Right cardiac atrium (tissue), 5 donors: ENCODE measurements around the gene ZNF600. TPM values are rescaled to one million over a fixed set of nuclear protein-coding genes. Genes with fewer than 3 reads are reported as not detected.
A peak's percentile ranks its signal among the peaks of the same experiment; 100 is the strongest.
"Not testable (repeated sequence)": the region's sequence is repeated elsewhere in the genome, so short reads cannot be mapped to it uniquely, and the experiment has no call there.

Experiments
- ATAC-seq, 2 donors: fragments of 200-7000 bp; cut with Tn5 transposase; one replicate each; pipeline versions ENCODE4 v1.8.0 to v1.9.1; 2020; ENCODE audit warnings: moderate library complexity in 2 of 2, mild to moderate bottlenecking in 1 of 2
- DNase-seq, 3 donors: peaks; one replicate each; pipeline ENCODE4 v3.0.0-alpha.2; 2020
- H3K27ac ChIP-seq: one replicate; pipeline ENCODE4 v1.5.1; 2013; ENCODE audit warnings: mild to moderate bottlenecking, low read length, control low read depth, moderate library complexity
- H3K27me3 ChIP-seq: one replicate; pipeline ENCODE4 v1.6.1; 2013; ENCODE audit not compliant: control insufficient read depth, insufficient read depth
- H3K4me1 ChIP-seq: one replicate; pipeline ENCODE4 v1.6.1; 2013; ENCODE audit warnings: low read length; ENCODE audit not compliant: control insufficient read depth, insufficient read depth
- H3K4me3 ChIP-seq: one replicate; pipeline ENCODE4 v1.5.1; 2013; ENCODE audit warnings: low read length, control low read depth
- H3K9me3 ChIP-seq: one replicate; pipeline ENCODE4 v1.6.1; 2013; ENCODE audit warnings: low read length; ENCODE audit not compliant: control insufficient read depth
- WGBS: extraction: QIAGEN DNeasy Blood & Tissue Kit; methylation state at CpG from one replicate; pipeline ENCODE4 v1.1.7; 2013; 5-methylcytosine and 5-hydroxymethylcytosine counted together
- intact Hi-C, 4 donors: fragments of 100-400 bp; cut with DNase I; formaldehyde crosslinking; loops; one replicate each; pipeline versions ENCODE4 v1.11.0 to v1.14.0; 2022 to 2023
- polyA plus RNA-seq: library from polyadenylated mRNA; stranded (reverse); fragments of 200-250 nt; gene quantifications from one replicate; pipeline ENCODE4 v1.2.3, GENCODE V29; 2013
- total RNA-seq, 4 donors: library from RNA; stranded (reverse); fragmentation: NEBNext Ultra II Directional; extraction: Animal tissue kit (Norgen Biotek cat#: 25700); gene quantifications; one replicate each; pipeline ENCODE4 v1.2.1, GENCODE V29; 2021
- donor health status: healthy with polysubstance abuse.
- donor health status: DM: no; HTN: yes; CAD: no.
- donor health status: DM: no; HTN: no; CAD: no.
- donor health status: DM: no; HTN: yes; CAD: no; lungs with severe emphysema.
- donor health status: DM: yes; HTN: yes; CAD: no.

Gene ZNF600
- total and polyA plus RNA-seq, 5 donors = 2.4 to 4.6 (median 3.5) TPM

DNA sequence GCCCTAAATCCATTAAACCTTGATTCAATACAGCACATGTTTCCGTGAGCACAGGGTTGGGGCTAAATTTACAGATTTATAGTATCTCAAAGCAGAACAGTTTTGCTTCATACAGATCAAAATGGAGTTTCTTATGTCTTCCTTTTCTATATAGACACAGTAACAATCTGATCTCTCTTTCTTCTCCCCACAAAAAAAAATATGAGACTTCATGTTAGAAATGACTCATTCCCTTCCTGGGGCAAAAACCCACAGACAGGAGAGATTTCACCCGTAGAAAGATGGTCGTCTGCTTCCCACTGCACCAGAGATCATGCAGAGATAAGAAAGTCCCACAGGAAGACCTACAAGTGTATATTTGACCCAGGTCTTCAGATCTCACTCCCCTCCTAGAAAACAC, 44.1 kb downstream of the ZNF600 start:
- Histone ChIP-seq H3K27me3 (no peaks in the 10 kb centered on the region), H3K9me3 (no peaks in the 10 kb centered on the region), H3K27ac (no peak overlapping the region), H3K4me1 (no peaks in the 10 kb centered on the region), H3K4me3 (no peak overlapping the region)
- DNase-seq (no peak), ATAC-seq (no peak)
- WGBS = 40% methylated on average over 3 of the region's 3 CpGs
- intact Hi-C loops = no loop called here

- H3K4me1 ChIP-seq = no peaks in the 10 kb centered on the region
- H3K27ac ChIP-seq = no peak overlapping the region
- H3K9me3 ChIP-seq = no peaks in the 10 kb centered on the region
- H3K4me3 ChIP-seq = no peak overlapping the region
- WGBS = 53% methylated on average over 6 of the region's 6 CpGs
- DNase-seq = no peak
- ATAC-seq = no peak
- H3K27me3 ChIP-seq = no peaks in the 10 kb centered on the region
- intact Hi-C loops = no loop called here
These were observed 44.6 kb downstream of the ZNF600 start for GRCh38 chr19:52741951-52742485.

DNA sequence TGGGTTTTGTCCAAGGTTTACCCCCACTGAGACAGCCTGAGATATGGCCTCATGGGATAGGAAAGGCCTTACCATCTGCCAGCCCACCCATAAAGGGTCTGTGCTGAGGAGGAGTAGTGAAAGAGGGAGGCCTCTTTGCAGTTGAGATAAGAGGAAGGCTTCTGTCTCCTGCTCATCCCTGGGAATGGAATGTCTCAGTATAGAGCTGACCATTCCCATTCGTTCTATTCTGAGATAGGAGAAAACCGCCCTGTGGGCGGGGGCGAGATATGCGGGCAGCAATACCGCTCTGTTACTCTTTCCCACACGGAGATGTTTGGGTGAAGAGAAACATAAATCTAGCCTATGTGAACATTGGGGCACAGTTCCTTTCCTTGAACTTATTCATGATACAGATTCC, 45.2 kb downstream of the ZNF600 start:
- intact Hi-C loops, ATAC-seq, H3K4me1 ChIP-seq, H3K27me3 ChIP-seq, H3K9me3 ChIP-seq, H3K27ac ChIP-seq, H3K4me3 ChIP-seq, DNase-seq: not testable (repeated sequence)
- WGBS = 34% methylated on average over 7 of the region's 7 CpGs

DNA sequence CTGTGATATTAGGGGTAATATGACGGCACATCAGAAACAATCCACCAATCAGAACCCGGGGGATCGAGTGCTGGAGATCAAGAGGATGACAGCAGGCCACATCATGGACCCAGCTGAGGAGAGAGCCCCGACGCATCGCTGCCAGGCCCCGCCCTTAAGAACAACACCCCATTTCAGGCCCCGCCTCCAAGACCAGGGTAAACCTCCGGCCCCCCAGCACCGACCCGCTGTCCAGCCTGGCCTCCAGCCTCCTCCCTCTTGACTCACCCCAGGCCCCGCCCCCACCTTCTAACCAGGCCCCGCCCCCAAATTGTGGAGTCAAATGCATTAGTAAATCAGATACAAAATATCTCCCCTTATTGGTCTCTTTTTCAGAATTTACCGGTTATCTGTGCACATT, 47.0 kb downstream of the ZNF600 start:
- WGBS = 89% methylated on average over 14 of the region's 14 CpGs
- intact Hi-C loops = no loop called here
- ATAC-seq = no peak
- no peak overlapping the region for H3K27ac ChIP-seq
- H3K4me1 ChIP-seq = no peaks in the 10 kb centered on the region
- no peaks in the 10 kb centered on the region for H3K27me3 ChIP-seq
- no peaks in the 10 kb centered on the region for H3K9me3 ChIP-seq
- H3K4me3 ChIP-seq = no peak overlapping the region
- no peak for DNase-seq

GRCh38 chr19:52735734-52736133, 50.9 kb downstream of the ZNF600 start:
- Histone ChIP-seq H3K9me3 (no peaks in the 10 kb centered on the region), H3K4me3 (no peak overlapping the region), H3K27ac (peak overlapping the region; percentile 85), H3K27me3 (no peaks in the 10 kb centered on the region), H3K4me1 (peaks cover 4% of the 10 kb centered on the region)
- DNase-seq (peak; percentile 86 to 92 (median 88)), ATAC-seq (peak; percentile 70 to 91)
- intact Hi-C loops = no loop called here
- WGBS = 44% methylated on average over 18 of the region's 18 CpGs

DNA sequence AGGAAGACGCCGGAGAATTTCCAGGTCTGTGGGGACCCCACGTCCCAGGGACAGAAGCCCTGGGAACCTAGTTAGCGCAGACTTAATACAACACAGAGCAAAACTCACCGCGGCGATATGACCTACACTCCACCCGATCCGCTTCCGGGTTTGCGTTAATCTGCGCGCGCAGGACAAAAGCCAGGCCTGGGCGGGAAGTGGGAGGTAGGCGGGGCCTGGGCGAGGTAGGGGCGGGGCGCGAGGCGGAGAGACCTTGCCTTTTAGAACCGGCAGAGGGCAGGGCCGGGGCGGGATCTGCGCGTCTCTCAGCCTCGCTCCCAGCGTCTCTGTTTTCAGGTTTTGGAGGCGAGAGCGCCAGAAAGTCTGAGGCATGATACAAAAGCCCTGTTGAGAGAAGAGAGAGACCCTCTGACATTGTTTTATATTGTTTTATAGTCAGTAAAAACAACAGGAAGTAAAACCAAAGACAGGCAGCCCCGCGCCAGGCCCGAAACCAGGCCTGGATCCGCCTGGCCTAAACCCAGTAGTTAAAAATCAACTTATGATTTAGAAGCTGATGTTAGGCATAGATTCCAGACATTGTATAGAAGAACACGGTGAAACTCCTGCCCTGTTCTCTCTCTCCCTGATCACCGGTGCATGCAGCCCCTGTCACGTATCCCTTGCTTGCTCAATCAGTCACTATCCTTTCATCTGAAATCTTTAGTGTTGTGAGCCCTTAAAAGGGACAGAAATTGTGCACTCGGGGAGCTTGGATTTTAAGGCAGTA, 51.5 kb downstream of the ZNF600 start, which contains the start of gene ZNF611:
Gene ZNF611 (minus strand): TSS at position 152 of the 769 bp plus-strand sequence. CDS start 19,150 bp downstream, outside the sequence.
- Histone ChIP-seq H3K27me3 (no peaks in the 10 kb centered on the region), H3K4me1 (peaks cover 4% of the 10 kb centered on the region), H3K9me3 (no peaks in the 10 kb centered on the region), H3K27ac (peak within 1 kb of the TSS; percentile 85), H3K4me3 (peak within 1 kb of the TSS; percentile 87)
- intact Hi-C loops = no loop called here
- DNase-seq (peak; percentile 98 to 99 (median 99)), ATAC-seq (peak; percentile 98 to 99)
- WGBS = 8% methylated on average over 38 of the region's 38 CpGs

DNA sequence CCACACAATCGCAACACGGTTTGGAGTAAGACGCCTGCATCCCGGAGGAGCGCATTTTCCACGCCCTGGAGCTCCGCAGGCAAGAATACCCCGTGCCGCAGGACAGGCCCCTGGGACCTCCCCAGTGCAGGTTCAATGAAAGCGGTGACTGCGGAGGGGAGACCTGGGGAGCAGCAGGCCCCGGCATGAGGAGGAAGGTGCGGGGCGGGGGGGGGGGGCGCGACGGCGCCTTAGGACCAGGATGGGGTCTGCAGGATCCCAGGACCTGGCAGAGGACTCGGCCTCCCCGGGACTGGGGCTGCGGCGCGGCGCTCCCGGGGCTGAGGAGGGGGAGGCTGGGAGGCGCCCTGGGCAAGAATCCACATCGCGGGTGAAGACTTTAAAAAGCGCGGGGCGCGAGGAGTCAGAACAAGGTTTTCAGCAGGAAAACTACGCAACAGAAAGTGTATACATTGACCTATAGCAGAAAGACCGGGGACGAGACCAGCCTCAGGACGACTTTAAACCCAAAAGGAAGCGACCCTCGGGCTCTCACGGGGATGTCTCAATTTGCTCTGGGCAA, 52.2 kb downstream of the ZNF600 start:
- peak overlapping the region; percentile 81 for H3K27ac ChIP-seq
- no peaks in the 10 kb centered on the region for H3K9me3 ChIP-seq
- peak overlapping the region; percentile 87 for H3K4me3 ChIP-seq
- peak; percentile 31 to 69 (median 68) for DNase-seq
- WGBS = under 1% methylated on average over 38 of the region's 39 CpGs
- intact Hi-C loops = no loop called here
- no peaks in the 10 kb centered on the region for H3K27me3 ChIP-seq
- peak; percentile 32 to 40 for ATAC-seq
- H3K4me1 ChIP-seq = peaks cover 4% of the 10 kb centered on the region

DNA sequence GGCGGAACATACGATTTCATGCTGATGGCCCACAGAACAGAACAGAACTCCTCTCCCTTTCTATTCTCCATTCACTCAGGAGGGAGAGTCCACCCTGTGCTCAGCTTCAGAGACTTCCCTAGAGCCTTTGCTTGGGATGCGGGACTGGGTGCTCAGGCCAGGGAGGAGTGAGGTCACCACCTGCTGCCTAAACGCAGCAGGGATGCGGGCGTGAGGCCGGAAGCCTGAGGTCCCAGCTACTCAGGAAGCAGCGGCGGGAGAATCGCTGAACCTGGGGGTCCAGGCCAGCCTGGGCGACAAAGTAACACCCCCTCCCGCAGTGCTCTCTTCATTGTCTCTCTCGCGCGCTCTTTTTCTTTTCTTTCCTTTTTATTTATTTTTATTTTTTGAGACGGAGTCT, 60.5 kb downstream of the ZNF600 start:
- H3K4me3 ChIP-seq, H3K4me1 ChIP-seq, DNase-seq, H3K27ac ChIP-seq, H3K27me3 ChIP-seq, intact Hi-C loops, H3K9me3 ChIP-seq, ATAC-seq: not testable (repeated sequence)
- WGBS = 94% methylated on average over 16 of the region's 16 CpGs

GRCh38 chr19:52725528-52725961, 61.0 kb downstream of the ZNF600 start:
- no peaks in the 10 kb centered on the region for H3K27me3 ChIP-seq
- no peaks in the 10 kb centered on the region for H3K4me1 ChIP-seq
- H3K9me3 ChIP-seq = no peaks in the 10 kb centered on the region
- ATAC-seq = peak in 1 of 2 donors; percentile 16
- no peak overlapping the region for H3K4me3 ChIP-seq
- 94% methylated on average over 24 of the region's 24 CpGs for WGBS
- intact Hi-C loops = no loop called here
- no peak for DNase-seq
- H3K27ac ChIP-seq = no peak overlapping the region

- H3K4me3 ChIP-seq = no peak overlapping the region
- ATAC-seq = peak; percentile 19 to 37
- no peaks in the 10 kb centered on the region for H3K9me3 ChIP-seq
- DNase-seq = no peak
- intact Hi-C loops = no loop called here
- no peaks in the 10 kb centered on the region for H3K4me1 ChIP-seq
- WGBS = 87% methylated on average over 23 of the region's 23 CpGs
- H3K27me3 ChIP-seq = no peaks in the 10 kb centered on the region
- no peak overlapping the region for H3K27ac ChIP-seq
These were observed 61.7 kb downstream of the ZNF600 start for GRCh38 chr19:52724701-52725514.
